GM19025 (cell line): ENCODE data around the gene SLC24A3.

Experiments used
- ATAC-seq: cut with Tn5 transposase; IDR thresholded peaks from one replicate; pipeline ENCODE4 v1.9.1; 2021; ENCODE audit warnings: mild to moderate bottlenecking, low read depth, moderate library complexity; ENCODE audit not compliant: unreplicated experiment

Gene SLC24A3

GRCh38 chr20:19412254-19412653 is 199.8 kb downstream of the SLC24A3 start:
- no peak for ATAC-seq

- no peak for ATAC-seq
Observed at GRCh38 chr20:19414600-19414999, 202.2 kb downstream of the SLC24A3 start.

GRCh38 chr20:19415786-19416185 is 203.3 kb downstream of the SLC24A3 start:
- no peak for ATAC-seq

GRCh38 chr20:19416627-19417026 is 204.2 kb downstream of the SLC24A3 start:
- ATAC-seq = no peak

GRCh38 chr20:19419396-19419795 is 207.0 kb downstream of the SLC24A3 start:
- no peak for ATAC-seq

- ATAC-seq = no peak
Observed at GRCh38 chr20:19423097-19423899, 210.9 kb downstream of the SLC24A3 start.

- ATAC-seq = no peak
Observed at GRCh38 chr20:19423900-19424620, 211.6 kb downstream of the SLC24A3 start.

GRCh38 chr20:19426356-19426755 is 213.9 kb downstream of the SLC24A3 start:
- no peak for ATAC-seq

GRCh38 chr20:19427480-19427879 is 215.0 kb downstream of the SLC24A3 start:
- ATAC-seq = no peak

GRCh38 chr20:19427913-19428312 is 215.5 kb downstream of the SLC24A3 start:
- ATAC-seq = no peak

- ATAC-seq = no peak
Observed at GRCh38 chr20:19428324-19428723, 215.9 kb downstream of the SLC24A3 start.

GRCh38 chr20:19429538-19429937 is 217.1 kb downstream of the SLC24A3 start:
- ATAC-seq = no peak

GRCh38 chr20:19430641-19431315 is 218.3 kb downstream of the SLC24A3 start:
- no peak for ATAC-seq

- no peak for ATAC-seq
Observed at GRCh38 chr20:19431316-19431700, 218.9 kb downstream of the SLC24A3 start.

- ATAC-seq = no peak
Observed at GRCh38 chr20:19431906-19432305, 219.5 kb downstream of the SLC24A3 start.

- no peak for ATAC-seq
Observed at GRCh38 chr20:19433371-19434350, 221.2 kb downstream of the SLC24A3 start.

GRCh38 chr20:19435316-19435715 is 222.9 kb downstream of the SLC24A3 start:
- ATAC-seq = no peak

GRCh38 chr20:19435821-19436220 is 223.4 kb downstream of the SLC24A3 start:
- ATAC-seq = no peak

GRCh38 chr20:19438488-19438887 is 226.0 kb downstream of the SLC24A3 start:
- no peak for ATAC-seq
